Measurements from ENCODE around the gene NOTCH1. TPM values are rescaled to one million over a fixed set of nuclear protein-coding genes. Genes with fewer than 3 reads are reported as not detected.

The NOTCH1 gene
- total RNA-seq, 1 experiment from 2014 or later: 37.2 TPM

GRCh38 chr9:136508729-136509500, 36.9 kb downstream of the NOTCH1 start:
- ChIA-PET POLR2A (ENCODE audit: low non-redundant PET) (no interaction called here), CTCF (no interaction called here)
- no TSS peak for BruUV-seq (replicated peaks)

GRCh38 chr9:136507992-136508375, 37.9 kb downstream of the NOTCH1 start:
- Histone ChIP-seq H3K27ac (ENCODE audit: low read depth, low read length, poor library complexity, severe bottlenecking) (no peak overlapping the region), H3K27me3 (replicated peaks; ENCODE audit: insufficient read depth, low read depth, low read length, poor library complexity) (no peaks in the 10 kb centered on the region), H3K9me3 (ENCODE audit: low read depth, low read length, poor library complexity, severe bottlenecking) (no peaks in the 10 kb centered on the region), H3K4me1 (ENCODE audit: insufficient read depth, low read length, poor library complexity, severe bottlenecking) (no peaks in the 10 kb centered on the region), H3K36me3 (ENCODE audit: insufficient read depth, low read length, poor library complexity, severe bottlenecking) (peaks cover 42% of the 10 kb centered on the region), H3K4me3 (ENCODE audit: low read depth, low read length, poor library complexity, severe bottlenecking) (no peak overlapping the region)
- intact Hi-C loops (cut with micrococcal nuclease; ENCODE audit: unreplicated experiment): no loop called here
- TF ChIP-seq CTCF (conservative IDR thresholded peaks at IDR 0.05; ENCODE audit: low read depth, low read length): no peak
- no peak for TF ChIP-seq EZH2 (IDR thresholded peaks at IDR 0.05; ENCODE audit: borderline replicate concordance, low read depth, low read length, poor library complexity, severe bottlenecking)
- DNase-seq (ENCODE audit: low spot score): no peak
- no TSS peak for BruUV-seq (replicated peaks)
- ChIA-PET POLR2A (ENCODE audit: low non-redundant PET) (no interaction called here), CTCF (no interaction called here)

More at GRCh38 chr9:136508729-136509500, 36.9 kb downstream of the NOTCH1 start:
- no peak overlapping the region for H3K27ac ChIP-seq (ENCODE audit: low read depth, low read length, poor library complexity, severe bottlenecking)
- H3K36me3 ChIP-seq (ENCODE audit: insufficient read depth, low read length, poor library complexity, severe bottlenecking): peaks cover 43% of the 10 kb centered on the region
- DNase-seq (ENCODE audit: low spot score): no peak
- no peak overlapping the region for H3K4me3 ChIP-seq (ENCODE audit: low read depth, low read length, poor library complexity, severe bottlenecking)
- no peaks in the 10 kb centered on the region for H3K4me1 ChIP-seq (ENCODE audit: insufficient read depth, low read length, poor library complexity, severe bottlenecking)
- intact Hi-C loops (cut with micrococcal nuclease; ENCODE audit: unreplicated experiment): no loop called here
- TF ChIP-seq EZH2 (IDR thresholded peaks at IDR 0.05; ENCODE audit: borderline replicate concordance, low read depth, low read length, poor library complexity, severe bottlenecking) (no peak), CTCF (conservative IDR thresholded peaks at IDR 0.05; ENCODE audit: low read depth, low read length) (no peak)
- H3K9me3 ChIP-seq (ENCODE audit: low read depth, low read length, poor library complexity, severe bottlenecking): no peaks in the 10 kb centered on the region
- H3K27me3 ChIP-seq (replicated peaks; ENCODE audit: insufficient read depth, low read depth, low read length, poor library complexity): no peaks in the 10 kb centered on the region

- ChIA-PET CTCF (no interaction called here), POLR2A (ENCODE audit: low non-redundant PET) (no interaction called here)
- intact Hi-C loops (cut with micrococcal nuclease; ENCODE audit: unreplicated experiment): no loop called here
- BruUV-seq (replicated peaks): no TSS peak
- TF ChIP-seq EZH2 (IDR thresholded peaks at IDR 0.05; ENCODE audit: borderline replicate concordance, low read depth, low read length, poor library complexity, severe bottlenecking): no peak
- no peak for TF ChIP-seq CTCF (conservative IDR thresholded peaks at IDR 0.05; ENCODE audit: low read depth, low read length)
- no peaks in the 10 kb centered on the region for H3K27me3 ChIP-seq (replicated peaks; ENCODE audit: insufficient read depth, low read depth, low read length, poor library complexity)
- H3K27ac ChIP-seq (ENCODE audit: low read depth, low read length, poor library complexity, severe bottlenecking): no peak overlapping the region
- peaks cover 41% of the 10 kb centered on the region for H3K36me3 ChIP-seq (ENCODE audit: insufficient read depth, low read length, poor library complexity, severe bottlenecking)
- no peak overlapping the region for H3K4me3 ChIP-seq (ENCODE audit: low read depth, low read length, poor library complexity, severe bottlenecking)
- H3K9me3 ChIP-seq (ENCODE audit: low read depth, low read length, poor library complexity, severe bottlenecking): no peaks in the 10 kb centered on the region
- no peaks in the 10 kb centered on the region for H3K4me1 ChIP-seq (ENCODE audit: insufficient read depth, low read length, poor library complexity, severe bottlenecking)
- no peak for DNase-seq (ENCODE audit: low spot score)
Measured at GRCh38 chr9:136507221-136507991, 38.4 kb downstream of the NOTCH1 start.

All from A673 (cell line).